HEK293 (cell line): ENCODE results near the gene PTGIS.

Experiments
- CTCF ChIA-PET: fragments of 350-600 bp; formaldehyde crosslinking; extraction: SDS; loops from one replicate; lab custom pipeline; 2021; ENCODE audit warnings: antibody characterized with exemption; lab: Yijun Ruan, JAX
- POLR2A ChIA-PET: fragments of 300-600 bp; formaldehyde crosslinking; extraction: SDS; loops from one replicate; lab custom pipeline; 2020; ENCODE audit warnings: antibody characterized with exemption, inconsistent platforms; lab: Yijun Ruan, JAX
- H3K27ac ChIP-seq: fragments of 200-500 bp; sonication (Bioruptor generic); 2 replicates; pipeline ENCODE4 v1.5.1; 2014; ENCODE audit warnings: low read depth, low read length, control low read depth, inconsistent platforms; ENCODE audit errors: extremely low read depth
- H3K36me3 ChIP-seq, 2 experiments: fragments of 200-500 bp in 1 of 2; sonication (Bioruptor generic) in 1 of 2; 1 replicate in 1 of 2; 2 replicates in 1 of 2; pipeline ENCODE4 v1.5.1; 2014 to 2017; ENCODE audit warnings: inconsistent platforms in 2 of 2, low read length in 2 of 2; ENCODE audit not compliant: control insufficient read depth in 2 of 2, insufficient read depth in 1 of 2
- H3K4me1 ChIP-seq: fragments of 200-500 bp; sonication (Bioruptor generic); 2 replicates; pipeline ENCODE4 v1.5.1; 2014; ENCODE audit warnings: mild to moderate bottlenecking, low read length, inconsistent platforms; ENCODE audit not compliant: control insufficient read depth, insufficient read depth
- H3K4me3 ChIP-seq: 2 replicates; pipeline ENCODE4 v1.5.1; 2011; ENCODE audit warnings: low read depth, mild to moderate bottlenecking, control low read depth, low read length, moderate library complexity
- H3K9me3 ChIP-seq: fragments of 200-500 bp; sonication (Bioruptor generic); 2 replicates; pipeline ENCODE4 v1.5.1; 2014; ENCODE audit warnings: low read depth, low read length, inconsistent platforms; ENCODE audit not compliant: control insufficient read depth, insufficient read depth
- CTCF ChIP-seq: fragments of 450-650 bp; formaldehyde crosslinking; IDR thresholded peaks from 2 replicates; pipeline ENCODE4 v1.5.1; 2016; ENCODE audit warnings: missing biosample characterization, missing genetic modification characterization
- MZF1 ChIP-seq: fragments of 450-650 bp; formaldehyde crosslinking; IDR thresholded peaks from 2 replicates; pipeline ENCODE4 v1.5.1; 2017; ENCODE audit warnings: missing biosample characterization, missing genetic modification characterization, borderline replicate concordance
- PRDM4 ChIP-seq: fragments of 450-650 bp; formaldehyde crosslinking; IDR thresholded peaks from 2 replicates; pipeline ENCODE4 v1.5.1; 2017; ENCODE audit warnings: missing biosample characterization, missing genetic modification characterization
- ZBTB10 ChIP-seq: fragments of 450-650 bp; formaldehyde crosslinking; IDR thresholded peaks from 2 replicates; pipeline ENCODE4 v1.5.1; 2016; ENCODE audit warnings: missing biosample characterization, missing genetic modification characterization
- ZBTB26 ChIP-seq: fragments of 450-650 bp; formaldehyde crosslinking; optimal IDR thresholded peaks from 2 replicates; pipeline ENCODE3; 2016; ENCODE audit warnings: missing biosample characterization, mild to moderate bottlenecking, missing genetic modification characterization
- ZFP37 ChIP-seq: fragments of 450-650 bp; formaldehyde crosslinking; IDR thresholded peaks from 2 replicates; pipeline ENCODE4 v1.5.1; 2016; ENCODE audit warnings: missing biosample characterization, missing genetic modification characterization
- ZNF335 ChIP-seq: fragments of 450-650 bp; formaldehyde crosslinking; conservative IDR thresholded peaks from 2 replicates; pipeline ENCODE4 v1.5.1; 2016; ENCODE audit warnings: missing biosample characterization, missing genetic modification characterization
- ZNF404 ChIP-seq: fragments of 450-650 bp; formaldehyde crosslinking; IDR thresholded peaks from 2 replicates; pipeline ENCODE4 v1.5.1; 2017; ENCODE audit warnings: missing biosample characterization, missing genetic modification characterization
- ZNF561 ChIP-seq: fragments of 450-650 bp; IDR thresholded peaks from 2 replicates; pipeline ENCODE4 v1.5.1; 2018; ENCODE audit warnings: missing biosample characterization, missing genetic modification characterization, borderline replicate concordance
- ZNF629 ChIP-seq: fragments of 450-650 bp; formaldehyde crosslinking; IDR thresholded peaks from 2 replicates; pipeline ENCODE4 v1.5.1; 2017; ENCODE audit warnings: missing biosample characterization, missing genetic modification characterization
- ZNF654 ChIP-seq: fragments of 450-650 bp; formaldehyde crosslinking; IDR thresholded peaks from 2 replicates; pipeline ENCODE4 v1.5.1; 2016; ENCODE audit warnings: low read depth, missing biosample characterization, missing genetic modification characterization
- ZNF707 ChIP-seq: fragments of 450-650 bp; formaldehyde crosslinking; IDR thresholded peaks from 2 replicates; pipeline ENCODE4 v1.5.1; 2016; ENCODE audit warnings: missing biosample characterization, missing genetic modification characterization
- ZSCAN4 ChIP-seq: fragments of 450-650 bp; formaldehyde crosslinking; IDR thresholded peaks from 2 replicates; pipeline ENCODE4 v1.5.1; 2017; ENCODE audit warnings: missing biosample characterization, missing genetic modification characterization

PTGIS gene

GRCh38 chr20:49508435-49509199 lies 59.3 kb downstream of the PTGIS start (continued):
- TF ChIP-seq PRDM4 (peak; percentile 40; the same call in 1 of the 2 replicates), ZNF561 (tag by site-specific recombination) (peak; percentile 35; the same call in 1 of the 2 replicates), CTCF (peak; percentile 57), ZNF707 (tag by site-specific recombination) (no peak), ZNF404 (tag by site-specific recombination) (no peak), MZF1 (tag by site-specific recombination) (peak; percentile 46; the same call in 1 of the 2 replicates), ZFP37 (tag by site-specific recombination) (no peak), ZNF654 (tag by site-specific recombination) (peak; percentile 89), ZNF335 (tag by site-specific recombination) (peak; percentile 34), ZBTB10 (tag by site-specific recombination) (peak; percentile 57; the same call in 1 of the 2 replicates), ZNF629 (tag by site-specific recombination) (peak; percentile 88)
- TF ChIP-seq, all 188 proteins: peak for 17

GRCh38 chr20:49507741-49508434 lies 60.0 kb downstream of the PTGIS start:
- ChIA-PET CTCF (interaction anchor here (0.8 to 6.9 kb wide), 15 partner anchors 10 to 184 kb away, joined by 3 to 83 read pairs (median 8); partner anchors contain the start of gene KCNB1), POLR2A (no interaction called here)
- Histone ChIP-seq H3K27ac (no peak overlapping the region), H3K4me3 (no peak overlapping the region), H3K9me3 (no peaks in the 10 kb centered on the region), H3K4me1 (no peaks in the 10 kb centered on the region), H3K36me3 (no peaks in the 10 kb centered on the region)
- peak; percentile 4 for TF ChIP-seq ZBTB26
- no peak for TF ChIP-seq ZSCAN4 (tag by site-specific recombination)
